ENCODE results near the gene FANCD2.
"Not testable (repeated sequence)": the region's sequence is repeated elsewhere in the genome, so short reads cannot be mapped to it uniquely, and the experiment has no call there.

Gene FANCD2

DNA sequence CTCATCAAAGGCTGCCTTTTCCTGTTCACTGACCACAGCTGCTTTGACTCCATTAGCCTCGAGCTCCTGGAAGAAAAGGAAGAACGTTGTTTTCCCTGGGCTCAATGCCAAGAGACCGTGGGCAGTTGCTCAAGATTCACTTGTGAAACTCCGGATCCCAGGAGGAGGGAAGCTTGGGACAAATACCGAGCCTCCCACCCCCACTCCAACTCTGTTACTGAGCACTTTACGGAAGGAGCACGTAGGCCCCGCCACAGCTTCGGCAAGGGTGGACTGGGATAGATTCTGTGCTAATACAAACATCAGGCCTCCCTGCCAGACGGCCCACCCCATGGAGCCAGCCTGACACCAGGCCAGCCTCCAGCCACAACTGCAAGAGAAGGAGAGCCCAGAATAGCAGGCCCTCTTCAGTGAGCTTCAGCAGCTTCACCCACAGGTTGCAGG lies 10.8 kb upstream of the FANCD2 start:
- DNase-seq (ENCODE audit: low read depth, low spot score) = peak; percentile 77

DNA sequence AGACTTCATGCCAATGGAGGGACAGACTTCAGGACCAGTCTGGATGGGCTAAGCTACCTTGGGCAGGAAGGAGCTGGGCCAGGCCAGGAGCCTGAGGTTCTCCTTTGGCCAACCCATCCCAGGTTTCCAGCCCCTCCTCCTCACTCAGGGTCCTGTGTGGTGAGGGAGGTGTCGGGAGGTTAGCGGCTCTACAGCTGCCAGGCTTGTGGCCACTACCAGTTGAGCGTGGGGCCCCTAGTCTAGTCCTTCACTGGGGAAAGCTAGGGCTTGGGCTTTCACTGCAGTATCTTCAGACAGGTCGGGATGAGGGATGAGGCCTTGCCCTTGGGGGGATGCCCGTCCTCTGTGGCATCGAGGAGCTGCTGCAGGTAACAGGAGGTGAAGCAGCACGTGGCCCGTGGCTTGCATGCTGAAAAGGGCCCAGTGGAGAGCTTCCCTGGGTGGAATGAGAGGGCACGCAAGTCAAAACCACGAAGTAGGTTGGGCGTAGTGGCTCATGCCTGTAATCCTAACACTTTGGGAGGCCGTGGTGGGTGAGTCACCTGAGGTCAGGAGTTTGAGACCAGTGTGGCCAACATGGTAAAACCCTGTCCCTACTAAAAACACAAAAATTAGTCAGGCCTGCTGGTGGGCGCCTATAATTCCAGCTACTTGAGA lies 8.5 kb upstream of the FANCD2 start:
- DNase-seq (ENCODE audit: low read depth, low spot score) = no peak

DNA sequence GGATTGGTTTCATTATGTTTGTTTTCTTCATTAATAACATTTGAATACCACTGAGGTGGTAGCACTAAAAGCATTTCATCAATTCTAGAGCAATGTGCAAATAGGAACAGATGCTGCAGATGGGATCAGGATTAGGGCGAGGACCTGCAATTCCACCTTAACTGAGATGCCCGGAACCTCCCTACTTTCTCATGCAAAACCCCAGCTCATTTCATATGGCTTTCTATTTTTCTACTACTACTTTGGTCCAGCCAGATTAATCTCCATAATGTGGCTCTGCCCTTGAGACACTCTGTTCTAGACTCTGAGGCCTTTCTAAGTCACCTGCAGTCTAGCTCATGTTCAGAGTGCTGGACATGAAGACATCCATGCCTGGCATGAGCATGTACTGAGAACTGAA lies 7.4 kb upstream of the FANCD2 start:
- DNase-seq (ENCODE audit: low read depth, low spot score) = not testable (repeated sequence)

DNA sequence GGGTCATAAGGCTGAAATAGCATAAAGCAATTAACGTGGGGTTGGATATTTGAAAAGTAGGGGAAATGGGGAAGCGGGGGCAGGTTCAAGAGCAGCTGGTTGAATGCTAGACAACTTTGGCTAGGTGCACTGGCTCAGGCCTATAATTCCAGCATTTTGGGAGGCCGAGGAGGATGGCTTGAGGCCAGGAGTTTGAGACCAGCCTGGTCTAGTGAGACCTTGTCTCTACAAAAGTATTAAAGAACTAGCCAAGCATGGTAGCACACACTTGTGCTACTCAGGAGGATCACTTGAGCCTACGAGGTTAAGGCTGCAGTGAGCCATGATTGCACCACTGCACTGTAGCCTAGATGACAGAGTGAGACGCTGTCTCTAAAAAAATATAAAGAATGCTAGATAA lies 6.9 kb upstream of the FANCD2 start:
- DNase-seq (ENCODE audit: low read depth, low spot score) = no peak

DNA sequence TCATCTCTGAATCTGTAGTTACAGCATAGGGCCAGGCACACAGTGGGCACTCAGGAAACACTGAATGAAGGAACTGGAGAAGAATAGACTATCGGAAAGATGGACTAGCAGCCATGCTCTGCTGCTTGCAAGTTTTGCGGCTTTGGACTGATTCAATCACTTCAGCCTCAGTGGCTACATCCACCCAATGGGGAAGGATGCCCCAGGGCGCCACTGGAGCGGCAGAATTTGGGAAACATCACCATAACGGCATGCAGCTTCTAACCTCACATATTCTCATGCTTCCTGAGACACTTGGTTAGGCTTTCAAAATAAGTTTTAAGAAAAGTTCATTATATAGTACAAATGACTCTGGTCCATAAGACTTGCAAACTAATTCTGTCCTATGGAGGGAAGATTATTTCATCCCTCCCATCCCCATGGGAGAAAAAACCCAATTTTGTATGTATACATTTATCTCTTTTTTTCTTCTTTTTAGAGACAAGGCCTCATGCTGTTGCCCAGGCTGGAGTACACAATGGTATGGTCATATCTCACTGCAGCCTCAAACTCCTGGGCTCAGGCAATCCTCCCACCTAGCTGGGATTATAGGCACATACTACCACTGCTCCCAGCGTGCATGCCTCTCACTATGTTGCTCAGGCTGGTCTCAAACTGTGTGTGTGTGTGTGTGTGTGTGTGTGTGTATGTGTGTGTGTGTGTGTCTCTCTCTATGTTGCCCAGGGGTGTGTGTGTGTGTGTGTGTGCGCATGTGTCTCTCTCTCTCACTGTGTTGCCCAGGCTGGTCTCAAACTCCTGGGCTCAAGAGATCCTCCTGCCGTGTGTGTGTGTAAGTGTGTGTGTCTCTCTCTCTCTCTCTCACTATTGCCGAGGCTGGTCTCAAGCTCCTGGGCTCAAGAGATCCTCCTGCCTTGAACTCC lies 4.1 kb upstream of the FANCD2 start:
- no peak for DNase-seq (ENCODE audit: low read depth, low spot score)

DNA sequence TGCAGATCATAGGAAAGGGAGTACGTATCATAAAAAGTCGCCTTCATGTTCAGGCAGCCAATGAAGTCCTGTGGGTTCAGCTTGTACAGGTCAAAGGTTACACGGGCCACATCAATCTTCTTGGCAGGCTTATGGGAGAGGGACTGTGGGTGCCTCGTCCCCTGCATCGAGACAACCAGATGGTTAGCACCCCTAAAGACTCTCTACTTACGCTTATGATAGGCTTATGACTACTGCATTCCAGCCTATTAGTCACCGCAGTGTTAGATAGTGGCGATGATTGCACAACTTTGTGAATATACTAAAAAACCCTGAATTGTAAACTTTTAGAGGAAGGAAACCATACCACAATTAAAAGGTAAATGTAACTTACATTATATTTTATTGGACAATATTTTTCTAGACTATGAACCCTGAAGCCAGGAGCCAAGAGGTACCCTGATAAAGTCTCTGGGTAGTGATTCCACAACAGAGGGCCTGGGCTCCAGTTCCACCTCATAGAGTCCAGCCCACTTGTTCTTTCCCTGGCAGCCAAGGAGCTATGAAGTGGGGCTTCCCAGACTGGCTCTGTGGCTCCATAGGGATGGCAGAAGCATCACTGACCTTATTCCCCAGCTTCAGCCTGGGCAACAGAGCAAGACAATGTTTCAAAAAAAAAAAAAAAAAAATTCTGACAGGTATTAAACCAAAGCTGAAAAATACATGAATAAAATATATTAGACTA lies 2.5 kb upstream of the FANCD2 start:
- no peak for DNase-seq (ENCODE audit: low read depth, low spot score)

DNA sequence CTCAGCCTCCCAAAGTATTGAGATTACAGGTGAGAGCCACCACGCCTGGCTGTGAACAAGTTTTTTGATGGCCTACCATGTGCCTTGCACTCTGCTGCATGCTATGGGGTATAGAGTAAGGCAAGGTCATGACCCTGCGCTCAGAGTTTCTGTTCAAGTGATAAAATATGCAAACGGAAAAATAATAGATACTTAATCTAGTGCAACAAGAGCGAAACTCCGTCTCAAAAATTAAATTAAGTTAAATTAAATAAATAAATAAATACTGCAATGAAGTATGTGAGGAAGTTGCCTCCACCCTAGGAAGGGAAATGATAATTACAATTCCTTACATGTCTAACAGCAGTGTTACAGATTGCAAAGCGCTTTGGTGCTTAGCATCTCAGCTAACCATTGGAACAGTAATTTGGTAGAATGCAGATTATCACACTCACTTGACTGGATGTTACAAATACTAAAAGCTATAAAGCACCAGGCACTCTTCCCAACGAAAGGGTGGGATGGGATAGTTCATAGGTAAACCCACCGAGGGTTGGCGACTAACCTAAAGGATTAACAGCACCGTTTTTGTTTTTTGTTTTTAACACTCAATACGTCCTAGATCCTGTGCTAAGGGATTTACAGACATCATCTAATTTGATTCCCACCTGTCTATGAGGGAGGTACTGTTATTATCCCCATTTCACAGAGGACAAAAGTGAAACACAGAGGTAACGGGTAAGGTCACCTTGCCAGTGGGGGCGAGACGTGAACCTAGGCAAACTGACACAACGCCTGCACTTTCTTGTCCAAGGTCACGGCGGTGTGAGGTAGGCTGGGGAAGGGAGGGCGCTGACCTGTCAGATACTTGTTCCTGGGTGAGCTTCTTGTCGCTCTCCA lies 793 bp upstream of the FANCD2 start:
- no peak for DNase-seq (ENCODE audit: low read depth, low spot score)

DNA sequence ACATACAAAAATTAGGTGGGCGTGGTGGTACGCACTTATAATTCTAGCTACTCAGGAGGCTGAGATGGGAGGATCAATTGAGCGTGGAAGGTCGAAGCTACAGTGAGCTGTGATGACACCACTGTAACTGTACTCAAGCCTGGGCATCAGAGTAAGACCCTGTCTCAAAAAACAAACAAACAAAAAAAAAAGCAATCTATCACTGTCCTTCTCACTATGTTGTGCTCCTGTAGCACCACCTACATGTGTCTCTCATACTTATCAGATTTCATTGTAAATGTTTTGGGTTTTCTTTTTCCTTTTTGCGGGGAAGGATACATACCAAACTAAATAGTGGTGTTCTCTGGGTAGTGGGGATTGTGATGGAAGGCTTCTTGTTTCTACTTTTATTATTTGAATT lies 14.8 kb downstream of the FANCD2 start:
- no peak for DNase-seq (ENCODE audit: low read depth, low spot score)

DNA sequence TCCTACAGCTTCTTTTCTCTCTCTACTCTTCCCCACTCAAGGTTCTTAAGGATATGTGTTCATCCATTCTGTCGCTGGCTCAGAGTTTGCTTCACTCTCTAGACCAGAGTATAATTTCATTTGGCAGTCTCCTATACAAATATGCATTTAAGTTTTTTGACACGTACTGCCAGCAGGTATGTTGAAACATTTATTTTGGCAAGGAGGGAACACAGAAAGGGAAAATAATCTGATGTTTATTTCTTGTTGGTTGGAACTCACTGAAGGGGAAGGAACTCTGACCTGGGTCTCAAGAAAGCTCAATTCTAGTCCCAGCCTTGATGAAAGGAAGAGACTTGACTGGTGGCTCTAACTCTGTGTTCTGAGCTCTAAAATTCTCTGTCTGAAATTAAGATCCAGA lies 21.6 kb downstream of the FANCD2 start:
- no peak for DNase-seq (ENCODE audit: low read depth, low spot score)

DNA sequence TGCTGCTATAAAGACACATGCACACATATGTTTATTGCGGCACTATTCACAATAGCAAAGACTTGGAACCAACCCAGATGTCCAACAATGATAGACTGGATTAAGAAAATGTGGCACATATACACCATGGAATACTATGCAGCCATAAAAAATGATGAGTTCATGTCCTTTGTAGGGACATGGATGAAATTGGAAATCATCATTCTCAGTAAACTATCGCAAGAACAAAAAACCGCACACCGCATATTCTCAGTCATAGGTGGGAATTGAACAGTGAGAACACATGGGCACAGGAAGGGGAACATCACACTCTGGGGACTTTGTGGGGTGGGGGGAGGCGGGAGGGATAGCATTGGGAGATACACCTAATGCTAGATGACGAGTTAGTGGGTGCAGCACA lies 26.8 kb downstream of the FANCD2 start:
- DNase-seq (ENCODE audit: low read depth, low spot score) = not testable (repeated sequence)

DNA sequence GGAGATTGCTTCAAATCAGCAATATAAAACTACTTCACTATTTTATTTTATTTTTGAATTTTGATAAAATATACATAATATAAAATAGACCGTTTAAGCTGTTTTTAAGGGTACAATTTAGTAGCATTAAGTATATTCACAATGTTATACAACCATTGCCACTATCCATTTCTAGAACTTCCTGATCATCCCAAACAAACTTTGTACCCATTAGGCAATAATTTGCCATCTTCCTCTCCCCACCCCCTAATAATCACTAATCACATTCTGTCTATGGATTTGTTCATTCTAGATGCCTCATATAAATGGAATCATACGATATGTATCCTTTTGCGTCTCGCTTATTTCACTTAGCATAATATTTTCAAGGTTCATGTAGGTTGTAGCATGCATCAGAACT lies 28.9 kb downstream of the FANCD2 start:
- no peak for DNase-seq (ENCODE audit: low read depth, low spot score)

DNA sequence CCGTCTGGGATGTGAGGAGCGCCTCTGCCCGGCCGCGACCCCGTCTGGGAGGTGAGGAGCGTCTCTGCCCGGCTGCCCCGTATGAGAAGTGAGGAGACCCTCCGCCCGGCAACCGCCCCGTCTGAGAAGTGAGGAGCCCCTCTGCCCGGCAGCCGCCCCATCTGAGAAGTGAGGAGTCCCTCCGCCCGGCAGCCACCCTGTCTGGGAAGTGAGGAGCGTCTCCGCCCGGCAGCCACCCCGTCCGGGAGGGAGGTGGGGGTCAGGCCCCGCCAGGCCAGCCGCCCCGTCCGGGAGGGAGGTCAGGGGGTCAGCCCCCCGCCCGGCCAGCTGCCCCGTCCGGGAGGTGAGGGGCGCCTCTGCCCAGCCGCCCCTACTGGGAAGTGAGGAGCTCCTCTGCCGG lies 43.8 kb downstream of the FANCD2 start:
- not testable (repeated sequence) for DNase-seq (ENCODE audit: low read depth, low spot score)

DNA sequence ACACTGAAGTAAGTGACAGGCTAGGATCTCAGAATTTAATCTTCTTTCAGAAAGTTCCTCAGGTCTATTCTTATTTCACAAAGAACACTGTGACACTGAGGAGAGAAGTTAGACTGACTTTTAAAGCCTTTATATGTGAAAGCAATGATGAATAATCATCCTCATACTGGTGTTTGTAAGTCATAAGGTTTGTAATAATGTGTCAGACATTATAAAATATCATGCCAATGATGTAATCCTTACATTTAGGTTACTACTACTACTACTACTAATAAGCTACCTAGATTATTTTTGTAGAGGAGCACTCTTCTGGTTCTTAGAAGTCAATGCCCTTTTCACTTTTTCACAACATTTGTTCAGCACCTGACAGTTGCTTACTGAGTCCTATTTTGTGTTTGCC lies 48.4 kb downstream of the FANCD2 start:
- no peak for DNase-seq (ENCODE audit: low read depth, low spot score)

DNA sequence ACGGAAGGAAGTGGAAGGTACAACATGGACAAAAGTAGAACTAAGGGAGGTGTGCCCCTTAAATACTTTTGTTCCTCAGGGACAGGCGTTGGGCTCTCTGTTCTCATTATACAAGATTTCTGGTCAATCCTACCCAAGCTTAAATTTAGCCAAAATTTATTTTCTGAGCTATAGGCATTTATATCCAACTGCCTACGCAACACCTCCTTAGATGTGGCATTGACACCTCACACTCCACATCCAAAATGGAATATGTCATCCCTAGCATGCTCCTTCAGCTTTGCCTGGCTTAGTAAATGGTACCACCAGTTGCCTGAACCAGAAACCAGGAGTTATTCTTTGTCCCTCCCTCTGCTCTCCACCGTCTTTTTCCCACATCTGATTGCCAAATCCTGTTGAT lies 55.6 kb downstream of the FANCD2 start:
- DNase-seq (ENCODE audit: low read depth, low spot score) = no peak

DNA sequence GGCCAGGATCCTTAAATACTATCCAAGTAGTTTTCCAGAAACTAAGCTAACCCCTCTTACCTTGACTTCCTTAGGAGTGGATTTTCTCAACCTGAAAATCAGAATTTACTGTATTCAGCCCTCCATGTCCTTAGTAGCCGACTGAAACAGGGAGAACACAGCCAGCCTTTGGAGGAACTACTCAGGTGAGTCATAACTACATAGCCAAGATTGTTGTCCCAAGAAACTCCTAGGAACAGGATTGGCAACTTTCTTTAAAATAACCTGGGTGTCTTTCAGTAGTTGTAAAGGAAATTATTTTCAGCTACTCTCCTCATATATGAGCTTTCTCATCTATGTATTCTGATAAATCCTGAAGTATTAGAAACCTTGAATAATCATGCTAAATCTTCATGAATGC lies 59.5 kb downstream of the FANCD2 start:
- no peak for DNase-seq (ENCODE audit: low read depth, low spot score)

DNA sequence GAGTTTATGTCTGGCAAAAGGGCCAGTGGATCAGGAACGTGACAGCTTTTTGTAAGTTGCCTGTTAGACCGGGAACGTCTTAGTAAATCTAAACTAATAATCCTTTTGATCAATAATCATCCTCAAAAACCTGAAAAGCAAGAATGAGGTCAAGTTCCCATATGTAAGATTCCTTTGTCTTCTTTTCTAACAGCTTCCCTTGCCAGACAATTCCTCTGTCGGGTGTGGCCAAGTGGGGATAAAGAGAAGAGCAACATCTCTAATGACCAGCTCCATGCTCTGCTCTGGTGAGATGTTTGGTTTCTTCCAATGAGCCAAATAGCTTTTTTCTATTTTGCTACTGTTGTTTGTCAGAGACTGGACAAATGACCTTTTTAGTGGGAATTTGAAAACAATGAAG lies 62.0 kb downstream of the FANCD2 start:
- DNase-seq (ENCODE audit: low read depth, low spot score) = no peak

DNA sequence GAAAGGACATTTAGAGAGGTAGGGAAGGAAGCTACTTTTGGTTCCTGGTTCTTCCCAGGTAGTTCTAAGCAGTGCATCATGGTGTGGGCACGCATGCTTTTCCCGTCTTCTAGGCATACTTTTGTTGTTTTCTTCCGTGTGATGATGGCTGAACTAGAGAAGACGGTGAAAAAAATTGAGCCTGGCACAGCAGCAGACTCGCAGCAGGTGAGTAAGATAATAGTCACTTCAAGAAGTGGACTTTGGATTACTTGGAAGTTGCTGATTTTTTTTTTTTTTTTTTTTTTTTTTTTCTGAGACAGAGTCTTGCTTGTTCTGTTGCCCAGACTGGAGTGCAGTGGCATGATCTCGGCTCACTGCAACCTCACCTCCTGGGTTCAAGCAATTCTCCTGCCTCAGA lies 63.9 kb downstream of the FANCD2 start:
- no peak for DNase-seq (ENCODE audit: low read depth, low spot score)

DNA sequence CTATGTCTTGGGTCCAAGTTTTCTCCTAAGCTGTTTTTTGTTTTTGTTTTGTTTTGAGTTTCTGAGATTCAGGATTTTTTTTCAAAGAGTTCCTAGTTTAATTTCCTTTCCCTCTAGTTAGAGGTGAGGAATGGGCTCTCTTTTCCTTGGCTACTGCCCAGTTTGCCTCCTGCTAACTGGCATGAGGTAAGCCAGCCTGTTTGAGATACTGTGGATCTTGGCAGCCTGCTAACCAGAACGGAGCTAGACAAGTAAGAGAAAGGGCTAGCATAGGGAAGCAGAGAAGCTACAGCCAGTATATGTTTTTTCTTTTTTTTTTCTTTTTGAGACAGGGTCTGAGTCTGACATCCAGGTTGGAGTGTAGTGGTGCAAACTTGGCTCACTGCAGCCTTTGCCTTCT lies 64.5 kb downstream of the FANCD2 start:
- DNase-seq (ENCODE audit: low read depth, low spot score) = not testable (repeated sequence)

DNA sequence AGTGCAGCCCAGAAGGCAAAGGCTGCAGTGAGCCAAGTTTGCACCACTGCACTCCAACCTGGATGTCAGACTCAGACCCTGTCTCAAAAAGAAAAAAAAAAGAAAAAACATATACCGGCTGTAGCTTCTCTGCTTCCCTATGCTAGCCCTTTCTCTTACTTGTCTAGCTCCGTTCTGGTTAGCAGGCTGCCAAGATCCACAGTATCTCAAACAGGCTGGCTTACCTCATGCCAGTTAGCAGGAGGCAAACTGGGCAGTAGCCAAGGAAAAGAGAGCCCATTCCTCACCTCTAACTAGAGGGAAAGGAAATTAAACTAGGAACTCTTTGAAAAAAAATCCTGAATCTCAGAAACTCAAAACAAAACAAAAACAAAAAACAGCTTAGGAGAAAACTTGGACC lies 65.2 kb downstream of the FANCD2 start:
- DNase-seq (ENCODE audit: low read depth, low spot score) = not testable (repeated sequence)

DNA sequence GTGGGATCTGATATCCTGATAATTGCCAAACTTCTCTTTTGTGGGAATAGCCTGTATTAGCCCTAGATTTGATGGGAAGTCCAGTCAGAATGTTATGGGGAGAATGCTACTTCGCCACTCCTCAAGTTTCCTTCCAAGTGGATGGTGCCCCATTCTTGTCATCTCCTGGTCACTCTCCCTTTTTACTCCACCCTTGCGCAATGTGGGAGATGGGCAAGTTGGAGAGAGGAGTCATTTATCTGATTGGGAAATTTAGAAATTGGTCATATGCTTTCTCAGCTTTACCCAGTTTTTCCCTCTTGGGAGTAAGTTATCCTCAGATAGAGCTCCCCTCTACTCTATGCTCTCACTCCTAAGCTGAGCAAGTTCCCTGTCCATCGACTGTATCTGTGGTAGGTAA lies 67.4 kb downstream of the FANCD2 start:
- no peak for DNase-seq (ENCODE audit: low read depth, low spot score)

DNA sequence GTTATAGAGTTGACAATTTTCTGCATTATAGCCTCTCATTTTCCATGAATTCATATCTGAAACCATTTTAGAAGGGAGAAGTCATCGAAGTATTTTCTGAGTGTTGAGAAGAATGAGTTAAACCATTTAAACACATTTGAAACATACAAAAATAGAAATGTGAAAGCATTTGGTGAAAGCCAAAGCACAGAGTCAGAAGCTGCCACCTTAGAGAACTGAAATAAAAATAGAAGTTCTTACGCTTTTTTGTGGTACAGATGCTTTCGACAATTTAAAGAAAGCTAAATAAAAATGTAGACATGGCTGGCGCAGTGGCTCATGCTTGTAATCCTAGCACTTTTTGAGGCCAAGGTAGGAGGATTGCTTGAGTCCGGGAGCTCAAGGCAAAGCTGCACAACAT lies 72.8 kb downstream of the FANCD2 start:
- no peak for DNase-seq (ENCODE audit: low read depth, low spot score)

All from brain pericyte (primary cell).